T-cell (primary cell): ENCODE measurements around the gene UBR3. TPM values are rescaled to one million over a fixed set of nuclear protein-coding genes. Genes with fewer than 3 reads are reported as not detected.
"Not testable (repeated sequence)": the region's sequence is repeated elsewhere in the genome, so short reads cannot be mapped to it uniquely, and the experiment has no call there.

Source experiments
- ATAC-seq, 4 experiments: fragments of 200-7000 bp in 3 of 4; fragments of 150-1000 bp in 1 of 4; cut with Tn5 transposase; replicated peaks in 1 of 4; 1 replicate in 3 of 4; 2 replicates in 1 of 4; pipeline ENCODE4 v1.10.0; 2021; ENCODE audit warnings: moderate library complexity in 3 of 4, mild to moderate bottlenecking in 2 of 4, moderate number of reproducible peaks in 1 of 4
- CTCF ChIA-PET, 2 donors: fragments of 300-600 bp; sonication (Branson Sonifier 250); formaldehyde crosslinking; loops; one replicate each; lab custom pipeline; 2022; ENCODE audit warnings: antibody characterized with exemption in 2 of 2; lab: Charles Lee
- POLR2A ChIA-PET, 2 donors: fragments of 300-600 bp; sonication (Branson Sonifier 250); formaldehyde crosslinking; loops; one replicate each; lab custom pipeline; 2022; ENCODE audit warnings: antibody characterized with exemption in 2 of 2; lab: Charles Lee
- DNase-seq, 35 experiments: peaks; one replicate each; pipeline versions ENCODE4 v3.0.0 to v3.0.0-alpha.2; 2013 to 2023
- H3K27ac ChIP-seq: one replicate; pipeline ENCODE4 v1.5.1; 2013; ENCODE audit warnings: low read length
- H3K27me3 ChIP-seq, 2 experiments: replicated peaks in 1 of 2; 1 replicate in 1 of 2; 2 replicates in 1 of 2; pipeline versions ENCODE4 v1.6.1 to v1.7.0; 2013; ENCODE audit warnings: low read length in 1 of 2, mixed read lengths in 1 of 2; ENCODE audit not compliant: control insufficient read depth in 2 of 2, insufficient read depth in 2 of 2; ENCODE audit errors: extremely low read depth in 1 of 2
- H3K36me3 ChIP-seq, 2 donors: 1 replicate in 1 of 2; 2 replicates in 1 of 2; pipeline versions ENCODE4 v1.6.1 to v1.7.0; 2013; ENCODE audit warnings: low read length in 1 of 2; ENCODE audit not compliant: control insufficient read depth in 2 of 2, insufficient read depth in 1 of 2; ENCODE audit errors: extremely low read depth in 1 of 2
- H3K4me1 ChIP-seq, 2 experiments: 1 replicate in 1 of 2; 2 replicates in 1 of 2; pipeline versions ENCODE4 v1.6.1 to v1.7.0; 2013; ENCODE audit warnings: low read length in 2 of 2, mixed read lengths in 1 of 2; ENCODE audit not compliant: insufficient read depth in 2 of 2, control insufficient read depth in 1 of 2; ENCODE audit errors: extremely low read depth in 1 of 2
- H3K4me3 ChIP-seq, 2 donors: 1 replicate in 1 of 2; 2 replicates in 1 of 2; pipeline versions ENCODE4 v1.5.1 to v1.7.0; 2013; ENCODE audit warnings: mild to moderate bottlenecking in 2 of 2, low read length in 1 of 2, moderate library complexity in 1 of 2; ENCODE audit not compliant: control insufficient read depth in 1 of 2; ENCODE audit errors: extremely low read depth in 1 of 2
- H3K9me3 ChIP-seq: 2 replicates; pipeline ENCODE4 v1.7.0; 2013
- H3K27ac Mint-ChIP-seq, 2 donors: one replicate each; pipeline ENCODE4 v1.8.0; 2020 to 2021; ENCODE audit warnings: mild to moderate bottlenecking in 2 of 2, mixed read lengths in 2 of 2
- H3K27me3 Mint-ChIP-seq, 2 donors: one replicate each; pipeline ENCODE4 v1.8.0; 2021 to 2022; ENCODE audit warnings: mixed read lengths in 2 of 2
- H3K36me3 Mint-ChIP-seq: one replicate; pipeline ENCODE4 v1.8.0; 2021; ENCODE audit warnings: mixed read lengths
- H3K4me1 Mint-ChIP-seq, 3 donors: one replicate each; pipeline ENCODE4 v1.8.0; 2020 to 2022; ENCODE audit warnings: mixed read lengths in 3 of 3, mild to moderate bottlenecking in 1 of 3
- H3K4me3 Mint-ChIP-seq, 3 donors: one replicate each; pipeline ENCODE4 v1.8.0; 2020 to 2022; ENCODE audit warnings: mild to moderate bottlenecking in 3 of 3, mixed read lengths in 3 of 3, moderate library complexity in 3 of 3
- H3K9me3 Mint-ChIP-seq, 3 donors: one replicate each; pipeline ENCODE4 v1.8.0; 2020 to 2022; ENCODE audit warnings: mixed read lengths in 3 of 3
- WGBS: methylation state at CpG from one replicate; pipeline ENCODE4 v1.1.5; 2013; ENCODE audit warnings: missing lambda C conversion rate; ENCODE audit not compliant: insufficient coverage; 5-methylcytosine and 5-hydroxymethylcytosine counted together
- total RNA-seq, 35 experiments: library from RNA in 6 of 35; stranded (reverse) in 6 of 35; fragments of 120-200 nt in 1 of 35; gene quantifications; one replicate each; pipeline versions ENCODE4 v1.2.1 to v1.2.4 and lab custom pipeline; 2013 to 2026

UBR3 gene
- total RNA-seq, 5 donors from 2014 or later (not counting 1 experiment from before 2014, with no cell fraction given) = 28.6 to 49.9 (median 31.3) TPM

DNA sequence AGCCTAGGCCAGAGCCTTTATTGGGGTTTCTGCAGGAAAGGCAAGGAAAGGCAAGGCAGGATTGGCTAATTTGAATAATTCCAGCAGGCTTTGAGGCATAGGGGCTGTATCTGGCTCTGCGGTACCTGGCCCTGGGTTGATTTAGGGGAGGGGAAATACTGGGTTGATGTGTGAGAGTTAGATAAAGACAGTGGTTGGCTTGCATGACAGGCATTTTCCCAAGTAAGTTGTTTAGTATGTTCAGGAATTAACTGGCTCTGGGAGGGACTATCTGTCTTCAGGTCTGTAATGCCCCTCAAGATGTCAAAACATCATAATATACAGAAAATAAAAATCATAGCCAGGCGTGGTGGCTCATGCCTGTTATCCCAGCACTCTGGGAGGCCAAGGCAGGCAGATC, 98.7 kb downstream of the UBR3 start:
- WGBS = 100% methylated on average over 2 of the region's 2 CpGs

GRCh38 chr2:169928463-169928864, 101.2 kb downstream of the UBR3 start:
- ChIA-PET POLR2A (no interaction called here), CTCF (interaction anchor here in 1 of 2 donors (1.0 to 1.1 kb wide), 5 partner anchors 13 to 400 kb away, joined by 3 to 6 read pairs (median 3); no protein-coding TSS in a partner anchor)
- Mint-ChIP-seq H3K9me3 (no peaks in the 10 kb centered on the region), H3K27ac (no peak overlapping the region), H3K36me3 (peaks cover 26% of the 10 kb centered on the region), H3K4me1 (no peaks in the 10 kb centered on the region), H3K4me3 (no peak overlapping the region), H3K27me3 (no peaks in the 10 kb centered on the region)
- WGBS = no CpG with 5 or more reads among the region's 1 CpG
- no peak overlapping the region for H3K27ac ChIP-seq
- no peaks in the 10 kb centered on the region for H3K4me1 ChIP-seq
- H3K27me3 ChIP-seq = no peaks in the 10 kb centered on the region
- DNase-seq (peak in 1 of 35 experiments; percentile 60), ATAC-seq (no peak)
- H3K4me3 ChIP-seq = no peak overlapping the region
- H3K9me3 ChIP-seq = no peaks in the 10 kb centered on the region
- H3K36me3 ChIP-seq = peaks cover 4 to 12% of the 10 kb centered on the region in 2 donors

More for the DNA sequence above, 98.7 kb downstream of the UBR3 start:
- Histone ChIP-seq H3K4me1 (no peaks in the 10 kb centered on the region), H3K4me3 (no peak overlapping the region), H3K27me3 (no peaks in the 10 kb centered on the region), H3K36me3 (peaks cover 4 to 14% of the 10 kb centered on the region in 2 donors), H3K9me3 (no peaks in the 10 kb centered on the region), H3K27ac (no peak overlapping the region)
- Mint-ChIP-seq H3K27me3 (no peaks in the 10 kb centered on the region), H3K27ac (peak overlapping the region in 1 of 2 donors; percentile 23), H3K4me1 (no peaks in the 10 kb centered on the region), H3K4me3 (no peak overlapping the region), H3K36me3 (peaks cover 23% of the 10 kb centered on the region), H3K9me3 (no peaks in the 10 kb centered on the region)
- no peak for ATAC-seq
- ChIA-PET CTCF (interaction anchor here in 1 of 2 donors (0.7 kb wide), 1 partner anchor 1283 kb away, joined by 3 read pairs; no protein-coding TSS in a partner anchor), POLR2A (no interaction called here)
- no peak for DNase-seq

DNA sequence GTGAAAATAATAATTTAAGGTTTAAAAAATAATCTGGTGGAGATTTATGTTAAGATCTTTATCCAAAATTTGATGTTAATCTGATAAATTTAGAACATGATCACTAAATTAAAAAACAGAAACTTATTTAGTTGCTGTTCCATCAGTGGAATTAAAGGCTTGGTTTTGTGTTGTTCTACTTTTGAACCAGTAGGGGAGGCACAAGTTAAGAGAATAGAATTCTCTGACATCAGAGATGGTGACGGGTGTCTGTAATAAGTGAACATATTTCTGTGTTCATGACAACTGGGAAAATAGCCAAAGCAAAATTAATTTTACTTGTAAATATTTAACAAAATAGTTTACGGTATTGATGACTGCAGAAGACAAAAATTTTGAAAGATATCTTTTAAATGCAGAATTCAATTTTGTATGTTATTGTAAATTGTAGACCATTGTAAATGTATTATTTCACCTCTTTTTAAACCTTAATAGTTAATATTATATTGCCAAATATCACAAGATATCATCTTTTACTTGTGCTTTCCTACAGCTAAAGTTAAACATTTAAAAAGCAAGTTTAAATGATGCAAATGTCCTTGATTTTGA, 106.0 kb downstream of the UBR3 start:
- no peak overlapping the region for H3K4me3 Mint-ChIP-seq
- ChIA-PET POLR2A (no interaction called here), CTCF (no interaction called here)
- no peaks in the 10 kb centered on the region for H3K9me3 Mint-ChIP-seq
- ATAC-seq (no peak), DNase-seq (peak in 1 of 35 experiments; percentile 40)
- H3K4me1 Mint-ChIP-seq = peaks cover 0 to 4% (median 3%) of the 10 kb centered on the region in 3 donors
- H3K36me3 Mint-ChIP-seq = peaks cover 41% of the 10 kb centered on the region
- Histone ChIP-seq H3K4me1 (no peaks in the 10 kb centered on the region), H3K27ac (no peak overlapping the region), H3K9me3 (no peaks in the 10 kb centered on the region), H3K27me3 (no peaks in the 10 kb centered on the region), H3K4me3 (no peak overlapping the region), H3K36me3 (no peaks in the 10 kb centered on the region)
- H3K27ac Mint-ChIP-seq = peak overlapping the region in 1 of 2 donors; percentile 22
- no CpG with 5 or more reads among the region's 2 CpGs for WGBS
- no peaks in the 10 kb centered on the region for H3K27me3 Mint-ChIP-seq

DNA sequence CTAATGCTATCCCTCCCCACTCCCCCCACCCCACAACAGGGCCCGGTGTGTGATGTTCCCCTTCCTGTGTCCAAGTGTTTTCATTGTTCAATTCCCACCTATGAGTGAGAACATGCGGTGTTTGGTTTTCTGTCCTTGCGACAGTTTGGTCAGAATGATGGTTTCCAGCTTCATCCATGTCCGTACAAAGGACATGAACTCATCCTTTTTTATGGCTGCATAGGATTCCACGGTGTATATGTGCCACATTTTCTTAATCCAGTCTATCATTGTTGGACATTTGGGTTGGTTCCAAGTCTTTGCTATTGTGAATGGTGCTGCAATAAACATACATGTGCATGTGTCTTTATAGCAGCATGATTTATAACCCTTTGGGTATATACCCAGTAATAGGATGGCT, 109.4 kb downstream of the UBR3 start:
- H3K4me1 Mint-ChIP-seq, H3K9me3 ChIP-seq, H3K9me3 Mint-ChIP-seq, H3K27ac Mint-ChIP-seq, H3K4me3 Mint-ChIP-seq, ATAC-seq, CTCF ChIA-PET, H3K4me3 ChIP-seq, H3K36me3 ChIP-seq, H3K27ac ChIP-seq, H3K27me3 Mint-ChIP-seq, DNase-seq, H3K27me3 ChIP-seq, H3K4me1 ChIP-seq, POLR2A ChIA-PET: not testable (repeated sequence)
- peaks cover 37% of the 10 kb centered on the region for H3K36me3 Mint-ChIP-seq
- 100% methylated on average over 3 of the region's 5 CpGs for WGBS

DNA sequence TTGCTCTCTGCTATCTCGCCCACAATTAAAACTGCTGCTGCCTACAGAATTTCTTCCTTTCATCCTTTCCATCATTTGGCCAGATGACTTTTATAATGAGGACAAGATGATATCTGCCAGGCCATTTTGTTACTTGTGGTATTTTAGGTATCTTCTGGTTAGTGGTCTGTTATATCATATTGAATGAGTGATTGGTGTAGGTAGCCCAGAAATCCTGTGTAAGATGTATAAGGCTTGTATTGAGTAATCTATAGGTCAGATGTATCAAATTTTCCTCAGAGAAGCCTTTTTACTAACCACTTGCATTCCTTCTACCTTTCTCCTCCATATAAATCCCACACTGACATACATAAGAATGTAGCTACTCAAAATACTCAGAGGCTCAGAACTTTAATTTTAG, 118.3 kb downstream of the UBR3 start:
- H3K9me3 ChIP-seq = no peaks in the 10 kb centered on the region
- POLR2A ChIA-PET = no interaction called here

DNA sequence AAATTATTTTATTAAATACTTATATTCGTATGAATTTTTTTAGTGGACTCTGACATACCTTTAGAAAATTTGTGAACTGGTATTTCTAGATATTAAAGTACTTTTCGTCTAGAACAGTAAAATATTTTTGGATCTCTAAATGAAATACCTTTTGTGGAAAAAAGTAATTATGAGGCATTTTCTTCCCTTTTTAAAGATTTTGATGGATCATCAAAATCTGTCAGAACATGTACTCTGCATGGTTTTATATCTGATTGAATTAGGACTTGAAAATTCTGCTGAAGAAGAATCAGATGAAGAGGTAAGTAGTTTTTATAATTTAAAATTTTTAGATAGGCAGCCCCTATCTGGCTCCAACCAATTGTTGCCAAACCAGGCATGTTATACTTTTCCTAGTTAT, 118.8 kb downstream of the UBR3 start:
- no CpG with 5 or more reads among the region's 2 CpGs for WGBS
- Mint-ChIP-seq H3K27ac (no peak overlapping the region), H3K4me3 (no peak overlapping the region), H3K4me1 (no peaks in the 10 kb centered on the region), H3K9me3 (no peaks in the 10 kb centered on the region), H3K36me3 (peaks cover 40% of the 10 kb centered on the region), H3K27me3 (no peaks in the 10 kb centered on the region)
- Histone ChIP-seq H3K4me3 (no peak overlapping the region), H3K9me3 (no peaks in the 10 kb centered on the region), H3K27me3 (no peaks in the 10 kb centered on the region), H3K27ac (no peak overlapping the region), H3K36me3 (peaks cover 0 to 33% of the 10 kb centered on the region in 2 donors), H3K4me1 (no peaks in the 10 kb centered on the region)
- ChIA-PET CTCF (interaction anchor here in 1 of 2 donors (0.6 kb wide), 1 partner anchor 28 kb away, joined by 3 read pairs; no protein-coding TSS in a partner anchor), POLR2A (no interaction called here)
- DNase-seq (no peak), ATAC-seq (no peak)

More for the DNA sequence above, 118.3 kb downstream of the UBR3 start:
- Mint-ChIP-seq H3K4me3 (no peak overlapping the region), H3K4me1 (no peaks in the 10 kb centered on the region), H3K27me3 (no peaks in the 10 kb centered on the region), H3K9me3 (no peaks in the 10 kb centered on the region), H3K27ac (no peak overlapping the region), H3K36me3 (peaks cover 42% of the 10 kb centered on the region)
- Histone ChIP-seq H3K36me3 (peaks cover 0 to 36% of the 10 kb centered on the region in 2 donors), H3K27me3 (no peaks in the 10 kb centered on the region), H3K4me1 (no peaks in the 10 kb centered on the region), H3K27ac (no peak overlapping the region), H3K4me3 (no peak overlapping the region)
- ATAC-seq (no peak), DNase-seq (no peak)
- no CpG with 5 or more reads among the region's 1 CpG for WGBS
- CTCF ChIA-PET = no interaction called here
